Motor neuron (in vitro differentiated cells): ENCODE results near the gene GMCL2. TPM values are rescaled to one million over a fixed set of nuclear protein-coding genes. Genes with fewer than 3 reads are reported as not detected.
A peak's percentile ranks its signal among the peaks of the same experiment; 100 is the strongest.

Experiments
- ATAC-seq, 8 experiments: fragments of 200-7000 bp; cut with Tn5 transposase; replicated peaks in 6 of 8; 2 replicates each; pipeline ENCODE4 v1.8.0; 2021; ENCODE audit warnings: mild to moderate bottlenecking in 8 of 8, moderate library complexity in 8 of 8
- H3K27ac ChIP-seq, 2 donors: fragments of 250-450 bp; sonication (Bioruptor Pico); 2 replicates each; pipeline ENCODE4 v1.9.0; 2021; ENCODE audit warnings: antibody characterized with exemption in 2 of 2, mild to moderate bottlenecking in 2 of 2, moderate library complexity in 1 of 2
- H3K4me1 ChIP-seq, 2 donors: fragments of 250-450 bp; sonication (Bioruptor Pico); replicated peaks in 1 of 2; 2 replicates each; pipeline ENCODE4 v1.6.1; 2021; ENCODE audit warnings: antibody characterized with exemption in 2 of 2, mild to moderate bottlenecking in 2 of 2, moderate library complexity in 1 of 2
- H3K4me3 ChIP-seq, 5 donors: fragments of 250-450 bp; sonication (Bioruptor Pico); 2 replicates each; pipeline ENCODE4 v1.9.0; 2021; ENCODE audit warnings: antibody characterized with exemption in 5 of 5, mild to moderate bottlenecking in 5 of 5, moderate library complexity in 4 of 5
- WGBS, 10 experiments: fragments of 450-650 bp; shearing (Covaris generic); methylation state at CpG; one replicate each; pipeline ENCODE4 v1.0.0; 2022; 5-methylcytosine and 5-hydroxymethylcytosine counted together
- in situ Hi-C, 9 experiments: fragments of 400-800 bp; cut with MboI; loops; one replicate each; pipeline ENCODE4 v1.15.0; 2021; ENCODE audit warnings: low sequenced_read_pairs in 9 of 9, low pct_unique_long_range_greater_than_20kb in 2 of 9; ENCODE audit not compliant: unreplicated experiment in 9 of 9
- total RNA-seq, 8 experiments: library from RNA; unstranded; fragments of 300-600 nt; gene quantifications; 2 replicates each; pipeline versions ENCODE4 v1.2.3 to v1.2.4, GENCODE V29; 2022

Gene GMCL2, protein sequence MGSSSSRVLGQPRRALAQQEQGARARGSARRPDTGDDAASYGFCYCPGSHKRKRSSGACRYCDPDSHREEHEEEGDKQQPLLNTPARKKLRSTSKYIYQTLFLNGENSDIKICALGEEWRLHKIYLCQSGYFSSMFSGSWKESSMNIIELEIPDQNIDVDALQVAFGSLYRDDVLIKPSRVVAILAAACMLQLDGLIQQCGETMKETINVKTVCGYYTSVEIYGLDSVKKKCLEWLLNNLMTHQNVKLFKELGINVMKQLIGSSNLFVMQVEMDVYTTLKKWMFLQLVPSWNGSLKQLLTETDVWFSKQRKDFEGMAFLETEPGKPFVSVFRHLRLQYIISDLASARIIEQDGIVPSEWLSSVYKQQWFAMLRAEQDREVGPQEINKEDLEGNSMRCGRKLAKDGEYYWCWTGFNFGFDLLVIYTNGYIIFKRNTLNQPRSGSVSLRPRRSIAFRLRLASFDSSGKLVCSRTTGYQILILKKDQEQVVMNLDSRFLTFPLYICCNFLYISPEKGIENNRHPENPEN
- total RNA-seq, result under 1 TPM in 3 of 8 experiments, not detected in 5; 0.08 to 0.24 (median 0.14) TPM

DNA sequence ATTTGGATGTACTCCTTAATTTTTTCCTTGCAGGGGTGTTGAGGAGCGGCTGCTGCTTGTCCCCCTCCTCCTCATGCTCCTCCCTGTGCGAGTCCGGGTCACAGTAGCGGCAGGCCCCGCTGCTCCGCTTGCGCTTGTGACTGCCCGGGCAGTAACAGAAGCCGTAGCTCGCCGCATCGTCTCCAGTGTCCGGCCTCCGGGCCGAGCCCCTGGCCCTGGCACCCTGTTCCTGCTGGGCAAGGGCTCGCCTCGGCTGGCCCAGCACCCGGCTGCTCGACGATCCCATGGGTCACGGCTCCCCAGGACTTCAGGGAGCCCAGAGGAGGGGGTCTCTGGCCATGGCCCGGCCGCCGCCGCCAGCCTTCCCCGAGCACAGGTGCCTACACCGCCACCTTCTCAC is at the start of gene GMCL2:
Gene GMCL2 (minus strand): TSS at position 358 of the 400 bp plus-strand sequence. CDS start 72 bp downstream, at position 286.
- Histone ChIP-seq H3K4me3 (no peak within 1 kb of the TSS), H3K27ac (no peak within 1 kb of the TSS), H3K4me1 (no peaks in the 10 kb centered on the region)
- ATAC-seq, result no peak
- in situ Hi-C loops, result no loop called here
- 30 to 100% (median 93%) methylated on average over 1 to 13 of the region's 27 CpGs; no CpG with 5 or more reads in 4 of the 10 experiments for WGBS, 10 experiments

DNA sequence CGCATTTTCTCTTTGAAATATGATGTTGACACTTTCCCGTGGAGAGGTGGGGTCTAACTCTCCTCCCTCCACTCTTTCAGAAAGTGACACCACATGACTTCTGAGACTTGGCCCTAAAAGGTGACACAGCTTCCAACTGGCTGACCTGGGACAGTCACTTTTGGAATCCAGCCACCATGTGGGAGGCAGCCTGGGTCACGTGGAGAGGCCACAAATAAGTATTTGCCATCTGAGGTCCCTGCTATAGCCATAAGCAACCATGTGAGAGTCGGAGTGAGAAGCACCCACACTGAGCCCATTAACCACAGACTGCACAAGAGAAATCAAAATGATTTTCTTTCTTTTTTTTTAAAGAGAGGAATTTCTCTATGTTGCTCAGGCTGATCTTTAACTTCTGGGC is 49.5 kb upstream of the GMCL2 start:
- ATAC-seq, result no peak
- in situ Hi-C loops, result no loop called here
- Histone ChIP-seq H3K4me3 (no peak overlapping the region), H3K4me1 (peaks cover 8 to 10% of the 10 kb centered on the region in 2 donors), H3K27ac (no peak overlapping the region)
- WGBS, 10 experiments, result 0 to 81% (median 68%) methylated on average over 2 to 4 of the region's 4 CpGs; no CpG with 5 or more reads in 5 of the 10 experiments

DNA sequence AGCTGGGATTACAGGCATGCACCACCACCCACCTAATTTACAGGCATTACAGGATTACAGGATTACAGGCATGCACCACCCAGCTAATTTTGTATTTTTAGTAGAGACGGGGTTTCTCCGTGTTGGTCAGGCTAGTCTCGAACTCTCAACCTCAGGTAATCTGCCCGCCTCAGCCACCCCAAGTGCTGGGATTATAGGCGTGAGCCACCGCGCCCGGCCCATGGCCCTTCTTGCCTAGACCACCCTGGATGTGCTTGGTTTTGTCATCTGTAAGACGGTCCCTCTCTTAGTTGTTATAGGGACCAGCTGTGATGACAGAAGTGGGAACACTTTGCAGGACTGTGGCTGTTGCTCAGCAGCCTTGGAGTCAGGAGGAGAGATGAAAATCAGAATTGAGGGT is 49.0 kb upstream of the GMCL2 start:
- H3K27ac ChIP-seq, result no peak overlapping the region
- peaks cover 13 to 16% of the 10 kb centered on the region in 2 donors for H3K4me1 ChIP-seq
- ATAC-seq, result no peak
- H3K4me3 ChIP-seq, result no peak overlapping the region
- WGBS, 10 experiments, result 75 to 100% (median 87%) methylated on average over 1 to 4 of the region's 9 CpGs; no CpG with 5 or more reads in 5 of the 10 experiments
- in situ Hi-C loops, result no loop called here

DNA sequence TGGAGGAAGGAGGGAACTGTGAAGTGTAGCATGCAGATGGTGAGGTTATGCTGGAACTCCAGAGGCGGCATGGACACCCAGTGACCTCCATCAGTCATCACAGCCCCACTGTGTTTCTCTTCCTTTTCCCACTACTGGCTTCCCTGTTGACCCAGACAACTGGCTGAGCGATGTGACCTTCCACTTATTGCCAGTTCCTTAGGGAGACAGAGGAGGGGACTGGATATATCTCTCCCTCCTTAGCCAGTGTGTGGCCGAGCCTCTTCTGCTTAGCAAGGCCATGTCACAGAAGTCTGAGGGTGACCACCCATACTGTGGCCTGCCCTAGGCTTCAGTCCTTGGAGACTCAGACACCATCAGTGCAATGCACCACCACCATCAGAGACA is 48.4 kb upstream of the GMCL2 start:
- Histone ChIP-seq H3K27ac (no peak overlapping the region), H3K4me1 (peaks cover 18 to 21% of the 10 kb centered on the region in 2 donors), H3K4me3 (no peak overlapping the region)
- no peak for ATAC-seq
- in situ Hi-C loops, result no loop called here
- WGBS, 10 experiments, result 63 to 100% (median 85%) methylated on average over 1 to 3 of the region's 3 CpGs; no CpG with 5 or more reads in 5 of the 10 experiments

DNA sequence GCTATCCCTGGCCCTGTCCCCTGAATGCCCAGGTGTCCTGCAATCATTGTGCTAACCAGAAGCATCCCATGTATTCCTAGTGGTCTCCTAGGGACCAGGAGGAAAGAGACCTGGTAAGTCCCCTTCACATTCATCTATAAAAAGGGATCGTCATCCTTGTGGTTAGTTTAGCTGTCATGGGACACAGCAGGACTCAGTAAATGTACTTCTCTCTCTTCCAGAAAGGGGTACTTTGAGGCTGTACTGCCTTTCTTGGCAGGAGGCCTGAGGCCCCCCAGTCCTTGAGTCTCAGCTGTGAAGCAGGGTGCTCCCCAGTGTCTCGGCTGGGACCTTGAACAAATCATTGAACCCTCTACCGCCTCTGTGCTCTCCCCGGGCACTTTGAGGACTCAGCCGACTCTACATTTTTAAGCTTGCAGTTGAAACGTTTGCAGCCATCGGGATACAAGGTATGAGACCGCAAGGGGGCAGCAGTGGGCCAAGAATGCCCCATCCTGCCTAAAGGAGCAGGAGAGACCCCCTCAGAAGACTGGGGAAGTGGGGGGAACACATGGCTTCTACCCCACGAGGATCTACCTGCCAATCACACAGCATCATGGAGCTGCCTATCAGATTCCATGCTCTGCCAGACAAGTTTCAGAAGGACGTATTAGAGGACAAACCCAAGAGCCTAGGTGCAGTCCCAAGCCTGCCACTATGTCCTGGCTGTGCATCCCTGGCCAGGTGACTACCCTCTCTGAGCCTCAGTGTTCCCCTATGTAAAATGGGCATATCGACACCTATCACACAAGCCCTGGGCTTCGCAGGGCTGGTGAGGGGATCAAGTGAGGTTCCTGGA is 47.8 kb upstream of the GMCL2 start:
- H3K4me3 ChIP-seq, result no peak overlapping the region
- H3K27ac ChIP-seq, result no peak overlapping the region
- ATAC-seq, result peak in 3 of 8 experiments; percentile 0 to 10 (median 3)
- H3K4me1 ChIP-seq, result peaks cover 21 to 22% of the 10 kb centered on the region in 2 donors
- WGBS, 10 experiments, result 0 to 80% (median 16%) methylated on average over 1 to 7 of the region's 12 CpGs; no CpG with 5 or more reads in 1 of the 10 experiments
- in situ Hi-C loops, result no loop called here

DNA sequence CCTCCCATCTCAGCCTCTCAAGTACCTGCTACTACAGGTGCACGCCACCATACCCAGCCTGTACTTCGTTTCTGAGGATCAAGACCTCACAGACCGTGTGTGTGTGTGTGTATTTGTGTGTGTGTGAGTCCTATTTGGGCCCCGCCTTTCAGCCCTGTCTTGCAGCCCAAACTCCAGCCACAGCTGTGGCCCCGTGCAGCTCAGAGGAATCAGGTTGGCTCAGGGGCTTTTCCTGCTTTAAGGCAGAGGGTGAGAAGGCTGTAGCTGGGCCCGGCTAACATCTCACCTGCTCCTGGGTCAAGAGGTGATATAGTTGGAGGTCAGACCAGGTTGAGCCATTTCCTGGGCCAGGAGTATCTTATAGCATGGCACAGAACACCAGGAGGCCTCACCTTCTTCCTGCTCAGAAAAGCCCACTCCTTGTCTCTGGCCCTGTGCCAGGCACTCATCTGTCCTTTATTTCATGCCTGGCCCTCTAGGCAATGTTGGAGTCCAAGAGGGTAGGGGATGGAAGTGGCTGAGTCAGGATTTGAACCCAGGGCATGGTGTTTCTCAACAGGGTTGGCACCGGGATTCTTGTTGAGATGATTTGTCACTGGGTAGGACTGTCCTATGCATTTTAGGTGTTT is 47.1 kb upstream of the GMCL2 start:
- no peak for ATAC-seq
- in situ Hi-C loops, result no loop called here
- Histone ChIP-seq H3K4me3 (no peak overlapping the region), H3K4me1 (peaks cover 21 to 22% of the 10 kb centered on the region in 2 donors), H3K27ac (no peak overlapping the region)
- 67 to 100% (median 100%) methylated on average over 1 to 2 of the region's 7 CpGs; no CpG with 5 or more reads in 4 of the 10 experiments for WGBS, 10 experiments

DNA sequence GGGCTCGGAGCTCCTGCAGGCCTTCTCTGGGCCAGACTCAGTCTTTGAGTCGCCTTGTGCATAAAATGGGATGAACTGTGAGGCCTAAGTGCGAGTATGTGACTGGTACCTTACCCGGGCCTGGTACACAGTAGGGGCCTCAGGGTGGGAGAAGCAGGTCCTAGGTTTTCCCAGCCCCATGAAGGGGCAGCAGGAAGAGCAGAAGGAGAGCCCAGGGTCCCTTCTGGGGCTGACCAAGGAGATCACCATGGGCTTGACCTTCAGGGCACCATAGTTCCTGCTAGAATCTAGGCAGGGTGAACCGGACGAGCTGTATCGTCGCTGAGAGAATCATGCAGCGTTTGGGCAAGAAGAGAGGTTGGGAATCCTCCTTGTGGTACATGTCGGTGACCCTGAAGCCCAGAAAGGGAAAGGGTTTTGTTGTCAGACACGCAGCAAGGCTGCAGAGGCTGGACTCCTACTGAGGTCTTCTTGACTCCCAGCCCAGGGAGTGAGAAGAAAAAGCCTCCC is 45.8 kb upstream of the GMCL2 start:
- 50 to 100% (median 90%) methylated on average over 1 to 7 of the region's 11 CpGs; no CpG with 5 or more reads in 3 of the 10 experiments for WGBS, 10 experiments
- no peak for ATAC-seq
- peak overlapping the region; percentile 48 to 80 (median 68) for H3K4me3 ChIP-seq
- peaks cover 21 to 22% of the 10 kb centered on the region in 2 donors for H3K4me1 ChIP-seq
- H3K27ac ChIP-seq, result peak overlapping the region; percentile 89 to 93
- in situ Hi-C loops, result no loop called here

DNA sequence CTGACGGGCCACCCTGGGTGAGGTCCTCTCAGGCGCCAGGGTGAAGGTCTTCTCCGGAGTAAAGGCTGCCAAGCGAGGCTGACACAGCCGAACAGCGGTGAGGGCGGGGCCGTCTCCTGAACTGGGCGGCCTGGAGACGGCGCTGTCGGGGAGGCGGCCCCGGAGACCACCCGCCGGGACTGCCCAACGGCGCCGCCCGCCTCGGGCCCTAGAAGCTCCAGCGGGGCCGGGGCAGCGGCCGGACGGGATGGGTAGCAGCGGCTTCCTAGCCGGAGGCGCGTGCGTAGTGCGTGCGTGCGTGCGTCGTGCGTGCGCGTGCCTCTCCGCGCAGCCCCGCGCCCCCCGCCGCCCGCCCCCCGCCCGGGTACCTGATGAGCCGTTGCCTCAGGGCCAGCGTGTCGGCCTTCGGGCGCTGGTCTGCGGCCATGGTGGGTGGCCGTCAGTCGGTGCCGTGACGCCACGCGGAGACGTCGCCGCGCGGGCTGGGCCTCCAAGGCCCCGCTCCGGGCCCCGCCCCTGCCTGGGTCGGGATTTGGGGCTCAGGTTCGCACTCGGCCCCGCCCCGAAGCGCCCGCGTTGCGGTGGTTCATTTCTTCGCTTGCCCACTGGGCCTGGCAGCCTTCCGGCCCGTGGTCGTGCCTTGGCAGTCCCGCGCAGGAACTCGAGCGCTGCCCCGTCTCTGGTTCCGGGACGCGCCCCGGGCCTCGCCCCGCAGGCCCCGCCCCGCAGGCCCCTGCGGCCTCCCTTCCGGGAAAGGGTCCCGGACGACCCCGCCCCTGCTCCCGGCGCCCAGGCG is 45.2 kb upstream of the GMCL2 start, which contains the start of gene PHYKPL:
Gene PHYKPL (minus strand): TSS at position 679 of the 796 bp plus-strand sequence. CDS start 252 bp downstream, at position 427.
- in situ Hi-C loops, result no loop called here
- Histone ChIP-seq H3K4me1 (peaks cover 21 to 22% of the 10 kb centered on the region in 2 donors), H3K4me3 (peak within 1 kb of the TSS; percentile 48 to 80 (median 68)), H3K27ac (peak within 1 kb of the TSS; percentile 89 to 93)
- WGBS, 10 experiments, result no CpG with 5 or more reads among the region's 102 CpGs
- peak; percentile 48 to 84 (median 82) for ATAC-seq

DNA sequence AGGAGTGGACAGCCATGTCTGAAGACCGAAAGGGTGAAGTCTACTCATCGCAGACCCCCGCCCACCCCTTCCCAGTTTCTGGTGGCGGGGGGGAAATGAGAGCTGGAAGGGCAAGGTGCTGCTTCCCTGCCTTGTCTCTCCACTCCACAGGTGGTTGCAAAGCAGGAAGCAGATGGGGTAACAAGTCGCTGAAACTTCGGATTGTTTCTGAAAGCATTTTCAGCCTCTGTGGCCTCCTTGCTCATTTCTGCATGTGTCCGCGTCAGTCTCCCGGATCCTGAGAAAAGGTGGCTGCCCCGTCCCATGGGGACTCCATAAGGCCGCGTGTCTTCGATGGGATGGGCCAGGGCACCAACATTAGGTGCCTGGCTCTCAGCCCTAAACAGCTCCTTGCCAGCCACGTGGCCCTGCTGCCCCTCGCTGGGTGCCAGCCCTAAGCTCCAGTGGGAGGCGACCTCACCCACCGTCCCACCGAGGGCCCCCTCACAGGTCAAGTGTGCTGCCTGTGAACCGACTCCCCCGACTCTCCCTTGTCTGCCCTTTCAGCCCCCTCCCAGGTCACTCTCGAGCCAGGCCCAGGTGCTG is 44.5 kb upstream of the GMCL2 start:
- in situ Hi-C loops, result no loop called here
- peaks cover 21 to 22% of the 10 kb centered on the region in 2 donors for H3K4me1 ChIP-seq
- H3K4me3 ChIP-seq, result peak overlapping the region; percentile 48 to 80 (median 68)
- peak in 2 of 8 experiments; percentile 0 to 2 for ATAC-seq
- H3K27ac ChIP-seq, result peak overlapping the region; percentile 89 to 93
- 0 to 59% (median 26%) methylated on average over 1 to 15 of the region's 21 CpGs; no CpG with 5 or more reads in 5 of the 10 experiments for WGBS, 10 experiments

DNA sequence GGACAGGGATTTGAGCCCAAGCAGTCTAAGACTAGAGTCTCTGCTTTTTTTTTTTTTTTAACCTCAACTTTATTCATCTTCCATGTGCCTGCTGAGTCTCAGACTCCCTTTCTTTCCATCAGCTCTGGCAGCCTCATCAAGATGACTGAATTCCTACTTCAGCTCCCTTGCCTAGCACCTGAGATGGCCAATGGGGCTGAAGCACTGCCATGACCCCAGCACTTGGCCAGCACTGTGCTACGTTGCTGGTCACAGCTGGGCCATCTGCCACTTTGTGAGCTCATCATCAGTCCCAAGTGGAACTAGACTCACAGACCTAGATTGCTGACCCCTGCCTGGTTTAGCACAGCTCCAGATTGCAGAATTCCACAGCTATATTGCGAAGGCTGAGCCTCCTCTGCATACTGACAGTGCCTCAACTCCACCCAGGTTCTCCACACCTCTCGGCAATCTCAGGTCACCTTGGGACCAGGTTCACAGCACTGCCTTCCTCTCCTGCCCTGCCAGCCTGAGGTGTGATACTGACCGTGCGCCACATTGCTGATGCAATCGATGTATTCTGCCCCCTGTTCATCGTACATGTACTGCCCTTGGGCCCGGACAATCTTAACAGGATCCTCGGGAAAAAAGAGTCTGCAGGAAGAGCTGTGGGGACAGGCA is 43.8 kb upstream of the GMCL2 start:
- Histone ChIP-seq H3K27ac (peak overlapping the region; percentile 32 to 89), H3K4me1 (peaks cover 21 to 22% of the 10 kb centered on the region in 2 donors), H3K4me3 (peak overlapping the region; percentile 48 to 80 (median 68))
- WGBS, 10 experiments, result 0 to 78% (median 67%) methylated on average over 2 to 5 of the region's 9 CpGs; no CpG with 5 or more reads in 5 of the 10 experiments
- in situ Hi-C loops, result no loop called here
- ATAC-seq, result peak in 4 of 8 experiments; percentile 3 to 22 (median 8)

DNA sequence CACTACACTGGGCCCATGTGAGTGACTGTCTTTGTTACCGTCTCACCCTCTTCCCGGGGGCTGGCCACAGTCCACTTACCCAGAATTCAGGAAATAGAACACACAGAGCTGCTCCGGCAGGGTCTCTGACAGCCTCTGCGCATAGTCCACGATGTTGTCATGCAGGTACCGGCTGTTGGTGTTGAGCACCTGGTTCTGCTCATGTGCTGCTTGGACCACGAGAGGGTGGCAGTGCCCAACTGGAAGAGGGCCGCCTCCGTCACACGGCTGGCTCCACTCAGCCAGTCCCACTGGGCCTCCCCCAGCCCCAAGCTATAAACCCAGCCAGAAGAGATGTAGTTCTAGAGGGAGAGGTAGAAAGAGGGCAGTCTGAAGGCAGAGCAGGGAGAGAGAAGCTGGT is 42.7 kb upstream of the GMCL2 start:
- ATAC-seq, result no peak
- in situ Hi-C loops, result no loop called here
- 80 to 100% (median 92%) methylated on average over 1 to 7 of the region's 10 CpGs; no CpG with 5 or more reads in 4 of the 10 experiments for WGBS, 10 experiments
- no peak overlapping the region for H3K27ac ChIP-seq
- H3K4me3 ChIP-seq, result no peak overlapping the region
- H3K4me1 ChIP-seq, result peaks cover 21 to 22% of the 10 kb centered on the region in 2 donors
